GM23248 (cell line): ENCODE measurements around the gene ARL17B. TPM values are rescaled to one million over a fixed set of nuclear protein-coding genes. Genes with fewer than 3 reads are reported as not detected.
"Not testable (repeated sequence)": the region's sequence is repeated elsewhere in the genome, so short reads cannot be mapped to it uniquely, and the experiment has no call there.

ENCODE experiments used
- DNase-seq: peaks from one replicate; pipeline ENCODE4 v3.0.0-alpha.2; 2015
- H2AFZ ChIP-seq: fragments of 200-600 bp; sonication (generic); 2 replicates; pipeline ENCODE4 v1.6.1; 2016; ENCODE audit warnings: antibody characterized with exemption
- H3F3A ChIP-seq: fragments of 200-600 bp; sonication (generic); 2 replicates; pipeline ENCODE4 v1.6.1; 2016; ENCODE audit warnings: mild to moderate bottlenecking, antibody characterized with exemption, mixed run types; ENCODE audit not compliant: insufficient read depth
- H3K27ac ChIP-seq: fragments of 200-600 bp; sonication (generic); 2 replicates; pipeline ENCODE4 v1.5.1; 2016; ENCODE audit warnings: mild to moderate bottlenecking
- H3K27me3 ChIP-seq: fragments of 200-600 bp; sonication (generic); replicated peaks from 2 replicates; pipeline ENCODE4 v1.6.1; 2016; ENCODE audit warnings: mild to moderate bottlenecking; ENCODE audit not compliant: insufficient read depth
- H3K36me3 ChIP-seq: fragments of 200-600 bp; sonication (generic); 2 replicates; pipeline ENCODE4 v1.6.1; 2016; ENCODE audit warnings: low read depth, mild to moderate bottlenecking
- H3K4me1 ChIP-seq: fragments of 200-600 bp; sonication (generic); 2 replicates; pipeline ENCODE4 v1.6.1; 2016; ENCODE audit warnings: mild to moderate bottlenecking; ENCODE audit not compliant: insufficient read depth
- H3K4me2 ChIP-seq: fragments of 200-600 bp; sonication (generic); one replicate; pipeline ENCODE4 v1.6.1; 2016; ENCODE audit warnings: mild to moderate bottlenecking; ENCODE audit not compliant: unreplicated experiment
- H3K4me3 ChIP-seq: fragments of 200-600 bp; sonication (generic); 2 replicates; pipeline ENCODE4 v1.5.1; 2016; ENCODE audit warnings: mild to moderate bottlenecking
- H3K79me2 ChIP-seq: fragments of 200-600 bp; sonication (generic); 2 replicates; pipeline ENCODE4 v1.6.1; 2016; ENCODE audit warnings: mild to moderate bottlenecking; ENCODE audit not compliant: insufficient read depth
- H3K9ac ChIP-seq: fragments of 200-600 bp; sonication (generic); 2 replicates; pipeline ENCODE4 v1.6.1; 2016; ENCODE audit warnings: mild to moderate bottlenecking
- H3K9me2 ChIP-seq: fragments of 200-600 bp; sonication (generic); 2 replicates; pipeline ENCODE4 v1.6.1; 2016; ENCODE audit warnings: mixed run types, mild to moderate bottlenecking, moderate library complexity; ENCODE audit not compliant: insufficient read depth
- H3K9me3 ChIP-seq: fragments of 200-600 bp; sonication (generic); one replicate; pipeline ENCODE4 v1.6.1; 2017; ENCODE audit warnings: low read depth
- H4K20me1 ChIP-seq: fragments of 200-600 bp; sonication (generic); 2 replicates; pipeline ENCODE4 v1.6.0; 2016; ENCODE audit not compliant: insufficient read depth
- WGBS, 2 experiments: methylation state at CpG; one replicate each; pipeline ENCODE4 v1.1.6; 2015 to 2017; ENCODE audit warnings: low lambda C conversion rate in 2 of 2, low coverage in 1 of 2; ENCODE audit errors: missing lambda C conversion rate in 2 of 2; 5-methylcytosine and 5-hydroxymethylcytosine counted together
- in situ Hi-C: fragments of 300-500 bp; cut with MboI; formaldehyde crosslinking; loops from 2 replicates; pipeline ENCODE4 v1.15.0; 2020
- polyA plus RNA-seq: library from polyadenylated mRNA; unstranded; fragments of >200 nt; fragmentation: Nextera tagmentation; extraction: Ambion mirVana; gene quantifications from 2 replicates; pipeline ENCODE4 v1.2.1, GENCODE V29; 2016
- total RNA-seq: library from RNA; depleted of rRNA; stranded (reverse); fragments of >200 nt; shearing (Covaris generic); gene quantifications from 2 replicates; pipeline ENCODE4 v1.2.3, GENCODE V29; 2014

Gene ARL17B
- total and polyA plus RNA-seq, 2 experiments from 2014 or later: 2.6 to 14.4 TPM

DNA sequence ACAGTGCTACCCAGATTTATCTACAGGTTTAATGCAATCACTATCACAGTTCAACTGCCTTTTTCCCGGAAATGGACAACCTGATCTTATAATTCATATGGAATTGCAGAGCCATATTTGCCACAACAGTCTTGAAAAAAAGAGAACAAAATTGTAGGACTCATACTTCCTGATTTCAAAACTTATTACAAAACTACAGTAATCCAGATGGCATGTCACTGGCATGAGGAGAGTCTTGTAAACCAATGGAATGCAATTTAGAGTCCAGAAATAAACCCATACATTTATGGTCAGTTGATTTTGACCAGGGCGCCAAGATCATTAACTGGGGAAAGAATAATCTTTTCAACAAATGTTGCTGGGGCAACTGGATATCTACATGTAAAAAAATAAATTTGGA lies 32.1 kb upstream of the ARL17B start:
- H3K4me1 ChIP-seq, DNase-seq, H4K20me1 ChIP-seq, H3K79me2 ChIP-seq, H3K9me2 ChIP-seq, H2AFZ ChIP-seq, in situ Hi-C loops, H3F3A ChIP-seq, H3K4me3 ChIP-seq, H3K4me2 ChIP-seq, H3K27me3 ChIP-seq, H3K9me3 ChIP-seq, H3K27ac ChIP-seq, H3K9ac ChIP-seq, H3K36me3 ChIP-seq: not testable (repeated sequence)
- WGBS, 2 experiments: no CpG with 5 or more reads among the region's 2 CpGs

DNA sequence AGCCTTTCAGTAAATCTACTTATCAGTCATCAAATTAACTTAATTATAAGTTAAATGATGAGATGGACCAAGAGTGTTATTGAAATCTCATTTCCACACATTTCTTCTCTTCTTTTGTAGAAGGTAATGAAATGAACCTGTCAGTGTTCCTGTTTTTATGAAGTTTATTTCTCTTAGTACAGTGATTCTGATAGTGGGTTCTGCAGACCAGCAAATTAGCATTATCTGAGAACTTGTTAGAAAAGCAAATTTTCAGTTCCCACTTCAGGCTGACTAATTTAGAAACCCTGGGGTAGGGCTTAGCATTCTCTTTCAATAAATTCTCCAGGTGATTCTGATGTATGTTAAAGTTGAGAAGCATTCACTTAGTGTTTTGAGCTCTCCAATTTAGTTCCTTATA lies 23.9 kb upstream of the ARL17B start:
- H3K4me2 ChIP-seq, H3K9ac ChIP-seq, DNase-seq, H2AFZ ChIP-seq, H3K9me3 ChIP-seq, H3K9me2 ChIP-seq, H3K36me3 ChIP-seq, in situ Hi-C loops, H4K20me1 ChIP-seq, H3K79me2 ChIP-seq, H3K27me3 ChIP-seq, H3K4me3 ChIP-seq, H3K27ac ChIP-seq, H3F3A ChIP-seq, H3K4me1 ChIP-seq: not testable (repeated sequence)

DNA sequence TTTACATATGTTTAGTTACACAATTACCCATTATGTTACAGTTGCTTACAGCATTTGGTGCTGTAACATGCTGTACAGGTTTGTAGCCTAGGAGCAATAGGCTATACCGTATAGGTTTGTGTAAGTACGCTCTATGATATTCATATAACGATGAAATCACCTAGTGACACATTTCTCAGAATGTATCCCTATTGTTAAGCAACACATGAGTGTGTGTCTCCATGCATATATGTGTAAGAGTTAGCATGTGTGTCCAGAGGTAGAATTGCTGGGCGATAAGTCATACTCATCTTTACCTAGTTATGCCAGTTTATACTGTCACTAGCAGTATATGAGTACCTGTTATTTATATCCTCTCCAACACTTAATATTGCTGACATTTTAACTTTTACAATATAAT lies 21.6 kb upstream of the ARL17B start:
- H4K20me1 ChIP-seq, H2AFZ ChIP-seq, H3K9me3 ChIP-seq, H3K27ac ChIP-seq, H3K9ac ChIP-seq, DNase-seq, H3K4me1 ChIP-seq, H3F3A ChIP-seq, in situ Hi-C loops, H3K79me2 ChIP-seq, H3K4me3 ChIP-seq, H3K27me3 ChIP-seq, H3K9me2 ChIP-seq, H3K4me2 ChIP-seq, H3K36me3 ChIP-seq: not testable (repeated sequence)
- 93 to 97% methylated on average over 3 of the region's 4 CpGs for WGBS, 2 experiments

DNA sequence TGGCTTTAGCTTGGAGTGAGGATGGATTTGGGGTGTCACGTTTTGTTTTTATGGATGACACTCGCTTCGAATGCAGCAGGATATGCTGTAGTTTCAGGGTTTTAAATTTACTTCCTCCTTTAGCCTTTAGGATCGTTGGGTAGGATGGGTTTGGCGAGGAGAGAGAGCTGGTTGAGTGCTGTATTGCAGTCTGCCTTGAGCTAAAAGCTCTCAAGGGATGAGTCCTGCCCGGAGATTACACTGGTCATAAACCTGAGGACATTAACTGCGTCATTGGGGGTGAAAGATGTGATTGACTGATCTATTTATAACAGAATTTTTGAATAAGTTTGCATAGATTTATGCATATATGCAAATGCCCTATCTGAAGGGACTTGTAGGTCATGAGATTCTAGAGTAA lies 11.9 kb upstream of the ARL17B start:
- WGBS, 2 experiments: no CpG with 5 or more reads among the region's 7 CpGs
- H3K27ac ChIP-seq, H3K36me3 ChIP-seq, DNase-seq, H3K4me2 ChIP-seq, H3K9me3 ChIP-seq, in situ Hi-C loops, H3K4me3 ChIP-seq, H3F3A ChIP-seq, H3K27me3 ChIP-seq, H2AFZ ChIP-seq, H3K4me1 ChIP-seq, H4K20me1 ChIP-seq, H3K9ac ChIP-seq, H3K9me2 ChIP-seq, H3K79me2 ChIP-seq: not testable (repeated sequence)

DNA sequence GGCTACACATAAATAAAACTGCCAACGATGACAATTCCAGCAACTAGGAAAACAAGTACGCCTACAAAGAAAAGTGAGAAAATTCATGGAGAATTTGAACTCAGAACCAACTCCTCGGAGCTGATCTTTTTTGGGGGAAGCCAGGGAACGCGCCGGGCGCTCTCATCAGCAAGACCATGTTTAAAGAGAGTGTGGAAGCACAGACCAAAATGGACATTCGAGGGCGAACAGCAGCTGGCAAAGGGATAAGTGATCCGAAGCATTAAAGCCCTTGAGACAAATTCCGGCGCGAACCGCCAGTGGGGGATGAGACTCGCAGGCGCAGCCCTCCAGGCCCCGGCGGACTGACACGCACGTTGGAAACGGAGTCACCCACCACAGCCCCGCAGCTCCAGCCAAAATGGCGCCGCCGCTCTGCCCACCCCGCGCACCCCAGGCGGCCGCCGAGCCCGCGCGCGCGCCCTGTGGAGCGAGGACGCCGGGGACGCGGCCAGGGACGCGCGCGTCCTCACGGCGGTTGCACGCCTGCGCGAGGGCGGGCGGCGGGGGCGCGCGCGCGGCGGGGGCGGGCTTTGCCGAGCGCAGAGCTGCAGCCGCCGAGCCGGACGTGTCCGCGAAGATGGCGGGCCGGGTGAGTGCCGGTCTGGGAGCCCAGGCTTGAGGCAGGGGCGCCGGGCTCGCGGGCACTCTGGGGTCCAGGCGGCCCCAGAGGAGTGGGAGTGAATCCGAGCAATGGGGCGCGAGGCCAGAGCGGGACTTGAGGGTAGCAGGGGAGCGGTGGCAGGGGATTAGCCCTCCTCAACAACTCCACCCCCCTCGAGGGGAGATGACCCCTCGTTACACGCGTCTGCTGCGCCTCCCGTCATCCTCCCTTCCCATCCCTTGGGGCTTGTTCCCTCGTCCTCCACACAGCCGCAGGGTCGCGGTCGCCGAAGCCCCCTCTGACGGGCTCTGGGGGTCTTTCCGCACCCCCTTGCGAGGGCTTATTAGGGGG lies 11.0 kb upstream of the ARL17B start:
- H3K79me2 ChIP-seq, H3K27me3 ChIP-seq, H3K36me3 ChIP-seq, H3K4me2 ChIP-seq, H3K27ac ChIP-seq, DNase-seq, H2AFZ ChIP-seq, H4K20me1 ChIP-seq, H3K9ac ChIP-seq, H3K4me1 ChIP-seq, H3K4me3 ChIP-seq, in situ Hi-C loops, H3F3A ChIP-seq, H3K9me3 ChIP-seq, H3K9me2 ChIP-seq: not testable (repeated sequence)
- no CpG with 5 or more reads among the region's 95 CpGs for WGBS, 2 experiments

DNA sequence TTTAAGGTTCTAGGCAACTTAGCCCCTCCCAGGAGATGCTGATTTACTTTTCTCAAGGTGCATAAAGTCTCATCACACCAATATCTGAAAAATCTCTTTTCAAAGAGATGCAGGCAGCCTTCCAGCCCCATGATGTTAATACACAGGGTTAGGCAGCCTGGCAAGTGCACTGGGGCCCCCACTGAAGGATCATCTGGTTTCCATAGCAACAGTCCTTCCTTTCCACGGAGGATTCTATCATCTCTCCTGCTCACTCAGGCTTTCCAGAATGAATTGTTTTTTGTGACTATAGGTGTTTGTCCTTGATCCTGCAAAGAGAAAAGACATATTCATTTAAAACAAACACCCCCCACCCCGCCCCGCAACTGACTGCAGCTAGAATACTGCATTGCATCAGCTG lies 6.0 kb upstream of the ARL17B start:
- WGBS, 2 experiments: no CpG with 5 or more reads among the region's 3 CpGs
- H3K27ac ChIP-seq, in situ Hi-C loops, H3K9me2 ChIP-seq, H3K4me1 ChIP-seq, DNase-seq, H3K27me3 ChIP-seq, H3K4me2 ChIP-seq, H3K9me3 ChIP-seq, H3F3A ChIP-seq, H3K79me2 ChIP-seq, H3K36me3 ChIP-seq, H4K20me1 ChIP-seq, H2AFZ ChIP-seq, H3K9ac ChIP-seq, H3K4me3 ChIP-seq: not testable (repeated sequence)

DNA sequence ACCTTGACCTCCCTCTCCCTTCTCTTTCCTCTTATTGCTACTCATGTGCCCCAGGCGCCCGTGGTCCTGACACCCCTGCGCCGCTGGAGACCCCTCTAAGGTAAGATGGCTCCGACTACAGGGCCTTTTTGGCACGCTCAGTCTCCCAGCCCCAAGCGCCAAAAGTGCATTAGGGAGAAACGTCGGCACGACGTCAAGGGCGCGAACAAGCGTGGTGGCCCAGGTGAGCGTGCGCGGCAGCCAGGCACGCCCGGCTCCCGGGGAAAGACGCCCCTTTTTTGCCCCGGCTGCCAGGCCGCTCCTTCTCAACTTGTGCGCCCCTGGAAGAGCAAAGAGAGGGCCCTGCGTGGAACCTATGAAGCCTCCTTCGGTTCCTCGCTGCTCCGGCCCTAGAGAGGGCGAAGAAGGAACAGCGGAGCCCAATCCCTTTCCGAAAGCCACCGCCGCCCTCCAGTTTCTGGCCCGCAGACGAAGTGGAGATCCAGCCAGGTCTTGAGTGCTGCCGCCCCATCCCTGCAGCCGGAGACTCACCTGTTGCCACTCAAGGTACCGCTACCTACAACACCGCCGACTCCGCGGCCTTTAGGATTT lies 326 bp downstream of the ARL17B start:
- H3K9ac ChIP-seq, H3K9me3 ChIP-seq, DNase-seq, H3K27me3 ChIP-seq, H3K9me2 ChIP-seq, H3K79me2 ChIP-seq, H2AFZ ChIP-seq, H3K27ac ChIP-seq, H3K4me2 ChIP-seq, H3F3A ChIP-seq, H4K20me1 ChIP-seq, in situ Hi-C loops, H3K4me1 ChIP-seq, H3K36me3 ChIP-seq: not testable (repeated sequence)
- WGBS, 2 experiments: no CpG with 5 or more reads among the region's 42 CpGs
- H3K4me3 ChIP-seq: peak overlapping the region; percentile 57
